Natural killer cell (primary cell): ENCODE results near the gene ZNRF3. TPM values are rescaled to one million over a fixed set of nuclear protein-coding genes. Genes with fewer than 3 reads are reported as not detected.

Source experiments
- ATAC-seq, 3 donors: fragments of 150-1000 bp in 2 of 3; fragments of 200-7000 bp in 1 of 3; cut with Tn5 transposase; 1 replicate in 1 of 3; 2 replicates in 2 of 3; pipeline ENCODE4 v1.10.0; 2021; ENCODE audit warnings: mild to moderate bottlenecking in 2 of 3, moderate library complexity in 2 of 3
- DNase-seq, 2 donors: peaks; one replicate each; pipeline versions ENCODE4 v3.0.0 to v3.0.0-alpha.2; 2013 to 2021; ENCODE audit warnings: mixed read lengths in 1 of 2
- H3K27ac ChIP-seq: one replicate; pipeline ENCODE4 v1.5.1; 2013; ENCODE audit warnings: mild to moderate bottlenecking, low read length
- H3K27me3 ChIP-seq: one replicate; pipeline ENCODE4 v1.6.1; 2013; ENCODE audit warnings: low read length; ENCODE audit not compliant: control insufficient read depth, insufficient read depth
- H3K36me3 ChIP-seq: one replicate; pipeline ENCODE4 v1.6.1; 2013; ENCODE audit warnings: low read length; ENCODE audit not compliant: control insufficient read depth, insufficient read depth
- H3K4me1 ChIP-seq: one replicate; pipeline ENCODE4 v1.6.1; 2013; ENCODE audit warnings: low read length; ENCODE audit not compliant: control insufficient read depth, insufficient read depth
- H3K4me3 ChIP-seq: one replicate; pipeline ENCODE4 v1.5.1; 2013; ENCODE audit warnings: low read length
- H3K9me3 ChIP-seq: one replicate; pipeline ENCODE4 v1.6.1; 2013; ENCODE audit warnings: low read length; ENCODE audit not compliant: control insufficient read depth, insufficient read depth
- H3K27ac Mint-ChIP-seq, 2 donors: one replicate each; pipeline ENCODE4 v1.8.0; 2022; ENCODE audit warnings: mild to moderate bottlenecking in 2 of 2, mixed read lengths in 2 of 2, moderate library complexity in 1 of 2
- H3K27me3 Mint-ChIP-seq, 2 donors: one replicate each; pipeline ENCODE4 v1.8.0; 2022; ENCODE audit warnings: low read depth in 2 of 2, mixed read lengths in 2 of 2
- H3K36me3 Mint-ChIP-seq: one replicate; pipeline ENCODE4 v1.8.0; 2022; ENCODE audit warnings: mixed read lengths
- H3K4me1 Mint-ChIP-seq, 2 donors: one replicate each; pipeline ENCODE4 v1.8.0; 2022; ENCODE audit warnings: mixed read lengths in 2 of 2
- H3K4me3 Mint-ChIP-seq: one replicate; pipeline ENCODE4 v1.8.0; 2022; ENCODE audit warnings: mild to moderate bottlenecking, moderate library complexity, mixed read lengths
- H3K9me3 Mint-ChIP-seq, 2 donors: one replicate each; pipeline ENCODE4 v1.8.0; 2022; ENCODE audit warnings: mixed read lengths in 2 of 2
- CTCF ChIP-seq: fragments of 200-600 bp; IDR thresholded peaks from one replicate; pipeline ENCODE4 v1.8.0; 2022; ENCODE audit warnings: antibody characterized with exemption
- WGBS: methylation state at CpG from one replicate; pipeline ENCODE4 v1.1.7; 2013; ENCODE audit warnings: missing lambda C conversion rate; ENCODE audit not compliant: insufficient coverage; 5-methylcytosine and 5-hydroxymethylcytosine counted together
- intact Hi-C: fragments of 100-400 bp; cut with micrococcal nuclease; formaldehyde crosslinking; loops from one replicate; pipeline ENCODE4 v1.14.2; 2022
- total RNA-seq, 4 donors: library from RNA; stranded (reverse); fragments of 120-200 nt in 1 of 4; gene quantifications; one replicate each; pipeline versions ENCODE4 v1.2.3 to v1.2.4, GENCODE V29; 2013 to 2022

ZNRF3 gene
- total RNA-seq, 3 donors from 2014 or later (not counting 1 experiment from before 2014, with no cell fraction given): 0.23 to 0.34 (median 0.33) TPM

GRCh38 chr22:29083933-29084591, 200.7 kb downstream of the ZNRF3 start:
- H3K27ac Mint-ChIP-seq: no peak overlapping the region
- H3K4me1 ChIP-seq: peaks cover 10% of the 10 kb centered on the region
- no peaks in the 10 kb centered on the region for H3K9me3 ChIP-seq
- H3K27me3 ChIP-seq: peaks cover 11% of the 10 kb centered on the region
- intact Hi-C loops: no loop called here
- H3K4me1 Mint-ChIP-seq: peaks cover 14 to 16% of the 10 kb centered on the region in 2 donors
- H3K36me3 ChIP-seq: no peaks in the 10 kb centered on the region
- H3K27ac ChIP-seq: no peak overlapping the region
- peaks cover 42 to 51% of the 10 kb centered on the region in 2 donors for H3K27me3 Mint-ChIP-seq
- H3K36me3 Mint-ChIP-seq: no peaks in the 10 kb centered on the region
- 48% methylated on average over 5 of the region's 5 CpGs for WGBS
- no peaks in the 10 kb centered on the region for H3K9me3 Mint-ChIP-seq
- no peak for TF ChIP-seq CTCF
- H3K4me3 ChIP-seq: no peak overlapping the region
- H3K4me3 Mint-ChIP-seq: no peak overlapping the region
- ATAC-seq (peak in 1 of 3 donors; percentile 58), DNase-seq (no peak)

GRCh38 chr22:29087012-29087411, 203.6 kb downstream of the ZNRF3 start:
- no peaks in the 10 kb centered on the region for H3K9me3 Mint-ChIP-seq
- Histone ChIP-seq H3K27me3 (peaks cover 11% of the 10 kb centered on the region), H3K4me3 (no peak overlapping the region), H3K4me1 (no peaks in the 10 kb centered on the region), H3K27ac (no peak overlapping the region), H3K36me3 (no peaks in the 10 kb centered on the region), H3K9me3 (no peaks in the 10 kb centered on the region)
- peaks cover 38 to 40% of the 10 kb centered on the region in 2 donors for H3K27me3 Mint-ChIP-seq
- TF ChIP-seq CTCF: no peak
- WGBS: no CpG with 5 or more reads among the region's 2 CpGs
- no peak overlapping the region for H3K27ac Mint-ChIP-seq
- no peak for DNase-seq
- H3K4me1 Mint-ChIP-seq: no peaks in the 10 kb centered on the region
- H3K36me3 Mint-ChIP-seq: no peaks in the 10 kb centered on the region
- ATAC-seq: no peak
- intact Hi-C loops: no loop called here
- H3K4me3 Mint-ChIP-seq: no peak overlapping the region

- H3K36me3 Mint-ChIP-seq: no peaks in the 10 kb centered on the region
These were observed 205.4 kb downstream of the ZNRF3 start for GRCh38 chr22:29088809-29089208.

More at GRCh38 chr22:29088809-29089208, 205.4 kb downstream of the ZNRF3 start:
- Histone ChIP-seq H3K9me3 (no peaks in the 10 kb centered on the region), H3K27me3 (peaks cover 4% of the 10 kb centered on the region), H3K27ac (no peak overlapping the region), H3K36me3 (no peaks in the 10 kb centered on the region), H3K4me1 (no peaks in the 10 kb centered on the region), H3K4me3 (no peak overlapping the region)
- TF ChIP-seq CTCF: no peak
- H3K27ac Mint-ChIP-seq: no peak overlapping the region
- intact Hi-C loops: no loop called here
- no peaks in the 10 kb centered on the region for H3K4me1 Mint-ChIP-seq
- H3K4me3 Mint-ChIP-seq: no peak overlapping the region
- no peak for DNase-seq
- ATAC-seq: no peak
- WGBS: 96% methylated on average over 2 of the region's 3 CpGs
- H3K9me3 Mint-ChIP-seq: no peaks in the 10 kb centered on the region
- peaks cover 33 to 40% of the 10 kb centered on the region in 2 donors for H3K27me3 Mint-ChIP-seq
